ENCODE measurements around the gene SLC12A3.
"Not testable (repeated sequence)": the region's sequence is repeated elsewhere in the genome, so short reads cannot be mapped to it uniquely, and the experiment has no call there.

GRCh38 chr16:56934599-56935145, 69.7 kb downstream of the SLC12A3 start:
- TF ChIP-seq POLR2A, CTCF (IDR thresholded peaks at IDR 0.05): not testable (repeated sequence)
